ENCODE measurements around the gene MEP1B.

Gene MEP1B

GRCh38 chr18:32201948-32202672, 12.3 kb downstream of the MEP1B start:
- Histone ChIP-seq H3K79me2 (no peaks in the 10 kb centered on the region), H3K4me2 (ENCODE audit: low read length) (no peak overlapping the region), H3K27me3 (ENCODE audit: control insufficient read depth, insufficient read depth, low read length) (no peaks in the 10 kb centered on the region), H3K4me1 (no peaks in the 10 kb centered on the region), H3K36me3 (ENCODE audit: control insufficient read depth, insufficient read depth, low read length) (no peaks in the 10 kb centered on the region), H3K4me3 (ENCODE audit: low read depth, low read length) (no peak overlapping the region), H3K27ac (no peak overlapping the region), H3K9me3 (ENCODE audit: control insufficient read depth, low read length) (no peaks in the 10 kb centered on the region), H2AFZ (no peak overlapping the region), H3K9ac (no peak overlapping the region)
- no peak for TF ChIP-seq CTCF (IDR thresholded peaks at IDR 0.05)

GRCh38 chr18:32208023-32208422, 18.2 kb downstream of the MEP1B start:
- H3K36me3 ChIP-seq (ENCODE audit: control insufficient read depth, insufficient read depth, low read length) = no peaks in the 10 kb centered on the region
- H3K9me3 ChIP-seq (ENCODE audit: control insufficient read depth, low read length) = no peaks in the 10 kb centered on the region
- H3K4me3 ChIP-seq (ENCODE audit: low read depth, low read length) = no peak overlapping the region
- no peak for TF ChIP-seq CTCF (IDR thresholded peaks at IDR 0.05)
- H3K79me2 ChIP-seq = no peaks in the 10 kb centered on the region
- no peak overlapping the region for H3K4me2 ChIP-seq (ENCODE audit: low read length)
- no peak overlapping the region for H3K27ac ChIP-seq
- no peaks in the 10 kb centered on the region for H3K27me3 ChIP-seq (ENCODE audit: control insufficient read depth, insufficient read depth, low read length)
- H3K4me1 ChIP-seq = no peaks in the 10 kb centered on the region
- no peak overlapping the region for H2AFZ ChIP-seq
- H3K9ac ChIP-seq = no peak overlapping the region

- H3K27me3 ChIP-seq (ENCODE audit: control insufficient read depth, insufficient read depth, low read length) = no peaks in the 10 kb centered on the region
- TF ChIP-seq CTCF (IDR thresholded peaks at IDR 0.05) = no peak
- no peak overlapping the region for H2AFZ ChIP-seq
- H3K4me1 ChIP-seq = no peaks in the 10 kb centered on the region
- no peak overlapping the region for H3K4me2 ChIP-seq (ENCODE audit: low read length)
- no peak overlapping the region for H3K9ac ChIP-seq
- H3K27ac ChIP-seq = no peak overlapping the region
- H3K36me3 ChIP-seq (ENCODE audit: control insufficient read depth, insufficient read depth, low read length) = no peaks in the 10 kb centered on the region
- H3K9me3 ChIP-seq (ENCODE audit: control insufficient read depth, low read length) = no peaks in the 10 kb centered on the region
- no peak overlapping the region for H3K4me3 ChIP-seq (ENCODE audit: low read depth, low read length)
- no peaks in the 10 kb centered on the region for H3K79me2 ChIP-seq
Observed at GRCh38 chr18:32208577-32208976, 18.7 kb downstream of the MEP1B start.

- Histone ChIP-seq H3K27ac (no peak overlapping the region), H3K4me2 (ENCODE audit: low read length) (no peak overlapping the region), H3K27me3 (ENCODE audit: control insufficient read depth, insufficient read depth, low read length) (no peaks in the 10 kb centered on the region), H3K4me3 (ENCODE audit: low read depth, low read length) (no peak overlapping the region), H3K4me1 (no peaks in the 10 kb centered on the region), H3K9ac (no peak overlapping the region), H3K36me3 (ENCODE audit: control insufficient read depth, insufficient read depth, low read length) (no peaks in the 10 kb centered on the region), H3K79me2 (no peaks in the 10 kb centered on the region), H2AFZ (no peak overlapping the region), H3K9me3 (ENCODE audit: control insufficient read depth, low read length) (no peaks in the 10 kb centered on the region)
- no peak for TF ChIP-seq CTCF (IDR thresholded peaks at IDR 0.05)
Observed at GRCh38 chr18:32209685-32210445, 20.0 kb downstream of the MEP1B start.
